T follicular helper cell (primary cell): ENCODE results near the gene FAM168A.
"Not testable (repeated sequence)": the region's sequence is repeated elsewhere in the genome, so short reads cannot be mapped to it uniquely, and the experiment has no call there.

Experiments used
- DNase-seq: peaks from one replicate; pipeline ENCODE4 v3.0.0-alpha.2; 2020; ENCODE audit warnings: low read depth

Gene FAM168A

GRCh38 chr11:73468590-73469161 lies 129.2 kb downstream of the FAM168A start:
- DNase-seq, result no peak

- DNase-seq, result no peak
These were observed 130.4 kb downstream of the FAM168A start for GRCh38 chr11:73467505-73467904.

GRCh38 chr11:73466643-73467042 lies 131.3 kb downstream of the FAM168A start:
- no peak for DNase-seq

GRCh38 chr11:73465871-73466270 lies 132.0 kb downstream of the FAM168A start:
- no peak for DNase-seq

GRCh38 chr11:73465023-73465675 lies 132.8 kb downstream of the FAM168A start:
- DNase-seq, result no peak

- DNase-seq, result no peak
These were observed 133.6 kb downstream of the FAM168A start for GRCh38 chr11:73464347-73464746.

GRCh38 chr11:73463359-73463758 lies 134.6 kb downstream of the FAM168A start:
- DNase-seq, result no peak

- DNase-seq, result no peak
These were observed 135.9 kb downstream of the FAM168A start for GRCh38 chr11:73461964-73462363.

DNA sequence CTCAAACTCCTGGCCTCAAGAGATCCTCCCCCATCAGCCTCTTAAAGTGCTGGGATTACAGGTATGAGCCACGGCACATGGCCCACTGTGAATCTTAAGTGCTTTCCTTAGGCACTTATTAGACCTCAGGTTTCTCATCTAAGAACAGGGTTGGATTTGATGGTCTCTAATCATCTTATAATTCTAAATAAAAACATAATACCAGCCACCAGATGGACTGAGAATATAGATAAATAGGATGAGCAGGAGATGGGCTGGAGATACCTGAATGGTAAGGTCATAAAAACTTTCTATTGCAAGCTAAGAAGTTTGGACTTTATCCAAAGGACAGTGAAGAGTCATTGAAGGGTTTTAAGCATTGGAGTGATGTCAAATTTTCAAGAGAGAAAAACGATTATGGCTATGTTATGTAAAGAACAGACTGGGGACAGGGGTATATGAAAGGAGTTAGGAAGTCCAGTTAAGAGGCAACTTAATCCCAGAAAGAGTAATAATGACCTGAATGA lies 136.5 kb downstream of the FAM168A start:
- DNase-seq, result no peak

DNA sequence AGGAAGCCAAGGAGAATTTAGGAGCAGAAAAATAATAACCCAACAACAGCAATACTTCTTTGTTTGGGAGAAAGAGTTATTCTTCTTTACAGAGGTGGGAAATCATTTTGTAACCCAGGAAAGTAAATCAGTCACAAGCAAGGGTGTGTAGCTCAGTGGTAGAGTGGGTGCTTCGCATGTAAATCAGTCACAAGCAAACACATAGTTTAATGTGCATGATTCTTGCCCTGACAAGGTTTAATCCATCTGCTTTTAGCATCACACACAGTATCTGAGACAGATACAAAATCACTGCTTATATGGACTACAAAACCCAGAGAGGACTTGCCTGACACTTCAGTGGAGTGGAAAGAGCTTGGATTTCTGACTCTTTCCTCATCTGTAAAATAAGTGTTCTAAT lies 139.7 kb downstream of the FAM168A start:
- no peak for DNase-seq

DNA sequence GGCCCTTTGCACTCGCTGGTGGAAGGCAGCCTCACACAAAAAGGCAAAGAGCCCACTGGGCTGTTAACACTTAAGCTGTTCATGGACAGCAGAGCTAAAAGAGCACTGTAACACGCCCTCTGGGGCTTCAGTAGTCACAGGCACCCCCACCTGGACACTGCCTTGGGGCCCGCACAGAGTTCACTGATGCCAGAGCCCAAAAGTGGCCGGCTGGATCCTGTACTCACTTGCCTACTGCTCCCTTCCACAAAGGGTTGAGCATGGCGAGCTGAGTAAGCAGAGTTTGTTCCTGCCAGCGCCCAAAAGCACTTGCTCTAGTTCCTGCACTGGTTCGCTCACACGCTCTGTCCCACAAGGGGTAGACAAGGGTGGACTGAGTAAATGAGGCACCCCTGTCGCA lies 142.9 kb downstream of the FAM168A start:
- no peak for DNase-seq

- DNase-seq, result no peak
These were observed 144.3 kb downstream of the FAM168A start for GRCh38 chr11:73453562-73453961.

GRCh38 chr11:73452726-73453125 lies 145.2 kb downstream of the FAM168A start:
- DNase-seq, result no peak

- DNase-seq, result no peak
These were observed 146.0 kb downstream of the FAM168A start for GRCh38 chr11:73451896-73452295.

- no peak for DNase-seq
These were observed 151.1 kb downstream of the FAM168A start for GRCh38 chr11:73446766-73447165.

DNA sequence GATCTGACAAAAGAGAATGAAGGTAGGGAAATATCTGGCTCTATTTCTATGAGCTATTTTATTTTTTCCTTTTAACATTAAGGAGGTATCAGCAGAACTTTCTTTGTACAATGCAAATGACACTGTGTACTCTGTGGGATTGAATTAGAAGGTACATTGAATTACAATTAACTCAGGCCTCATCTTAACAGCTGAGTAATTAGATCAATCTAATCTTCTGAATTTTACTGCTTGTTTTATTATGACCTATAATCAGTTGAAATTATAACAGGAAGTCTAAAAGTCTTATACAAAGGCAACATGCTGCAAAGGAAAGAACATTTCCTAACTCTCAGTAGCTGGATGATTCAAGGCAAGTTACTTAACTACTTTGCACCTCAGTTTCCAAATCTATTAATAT lies 151.9 kb downstream of the FAM168A start:
- no peak for DNase-seq

- DNase-seq, result no peak
These were observed 158.7 kb downstream of the FAM168A start for GRCh38 chr11:73439002-73439843.

DNA sequence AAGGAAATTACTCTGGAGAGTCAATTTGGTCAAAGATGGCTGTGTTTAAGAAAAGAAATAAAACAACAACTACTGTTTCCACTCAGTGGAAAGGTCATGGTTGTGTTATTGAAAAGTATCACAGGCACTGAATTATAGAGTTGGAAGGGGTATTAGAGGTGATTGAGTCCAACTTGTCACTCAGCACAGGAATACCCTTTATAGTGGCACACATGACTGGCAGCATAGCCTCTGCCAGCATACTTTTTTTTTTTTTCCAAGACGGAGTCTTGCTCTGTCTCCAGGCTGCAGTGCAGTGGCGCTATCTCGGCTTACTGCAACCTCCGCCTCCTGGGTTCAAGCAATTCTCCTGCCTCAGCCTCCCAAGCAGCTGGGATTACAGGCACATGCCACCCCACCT lies 161.1 kb downstream of the FAM168A start:
- not testable (repeated sequence) for DNase-seq

- no peak for DNase-seq
These were observed 166.5 kb downstream of the FAM168A start for GRCh38 chr11:73431396-73431795.

- DNase-seq, result no peak
These were observed 167.6 kb downstream of the FAM168A start for GRCh38 chr11:73430326-73430725.

GRCh38 chr11:73429121-73429750 lies 168.7 kb downstream of the FAM168A start:
- no peak for DNase-seq

DNA sequence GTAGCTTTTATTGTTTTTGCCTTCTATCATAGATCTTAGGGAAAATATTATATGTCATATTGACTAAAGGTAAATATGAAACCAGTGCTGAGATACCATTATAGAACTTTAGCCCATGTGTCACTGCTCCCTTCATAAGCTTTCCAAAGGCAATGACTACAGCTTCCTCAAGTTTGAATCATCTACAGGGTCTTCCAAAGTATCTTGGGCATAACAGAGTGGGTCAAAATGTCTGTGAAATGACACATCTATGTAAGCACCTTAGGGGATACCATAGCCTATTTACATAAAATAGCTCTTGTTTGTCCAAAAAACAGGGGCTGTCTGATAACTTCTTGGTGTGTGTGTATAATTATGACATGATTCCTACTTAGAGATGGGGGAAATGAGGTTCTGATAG lies 169.2 kb downstream of the FAM168A start:
- DNase-seq, result no peak
